ENCODE data around the gene PHF20.
"Not testable (repeated sequence)": the region's sequence is repeated elsewhere in the genome, so short reads cannot be mapped to it uniquely, and the experiment has no call there.

The PHF20 gene

GRCh38 chr20:35851659-35852058 lies 79.8 kb downstream of the PHF20 start:
- H3K79me2 ChIP-seq (ENCODE audit: control insufficient read depth, insufficient read depth, low read length, poor library complexity); H3K27me3 ChIP-seq (ENCODE audit: insufficient read depth, low read length); H3K14ac ChIP-seq (ENCODE audit: low read length); H4K12ac ChIP-seq (ENCODE audit: low read depth, low read length); H2AK5ac ChIP-seq (ENCODE audit: low read length); H3K36me3 ChIP-seq (ENCODE audit: control insufficient read depth in 1 of 2, insufficient read depth in 2 of 2, low read length in 2 of 2); H3K4me1 ChIP-seq (ENCODE audit: control insufficient read depth in 1 of 2, insufficient read depth in 2 of 2, low read length in 2 of 2); H2BK120ac ChIP-seq (ENCODE audit: insufficient read depth, low read length, poor library complexity); H3K18ac ChIP-seq (ENCODE audit: low read length); H3K9me3 ChIP-seq (ENCODE audit: insufficient read depth, low read depth, low read length); H2BK12ac ChIP-seq (ENCODE audit: low read length); H3K4me2 ChIP-seq (ENCODE audit: low read length); H4K8ac ChIP-seq (ENCODE audit: low read depth, low read length); DNase-seq; H2BK5ac ChIP-seq (ENCODE audit: low read depth, low read length, poor library complexity); H3K27ac ChIP-seq (ENCODE audit: low read depth, low read length); H3K23ac ChIP-seq (ENCODE audit: low read length); H3K4ac ChIP-seq (ENCODE audit: low read depth, low read length); H3K4me3 ChIP-seq (ENCODE audit: low read depth, low read length); H3K79me1 ChIP-seq (ENCODE audit: low read length); H2AFZ ChIP-seq (ENCODE audit: insufficient read depth, low read length, poor library complexity); H4K91ac ChIP-seq (ENCODE audit: low read depth, low read length); H3K9ac ChIP-seq (ENCODE audit: low read length): not testable (repeated sequence)
- WGBS (ENCODE audit: extremely low coverage, insufficient coverage, insufficient read length): no CpG with 5 or more reads among the region's 8 CpGs

GRCh38 chr20:35854713-35855348 lies 83.0 kb downstream of the PHF20 start:
- Histone ChIP-seq H3K23ac (ENCODE audit: low read length) (no peak overlapping the region), H3K18ac (ENCODE audit: low read length) (no peak overlapping the region), H3K4me3 (ENCODE audit: low read depth, low read length) (no peak overlapping the region), H3K36me3 (ENCODE audit: control insufficient read depth in 1 of 2, insufficient read depth in 2 of 2, low read length in 2 of 2) (peaks cover 0 to 3% of the 10 kb centered on the region in 2 experiments), H4K91ac (ENCODE audit: low read depth, low read length) (no peak overlapping the region), H4K12ac (ENCODE audit: low read depth, low read length) (no peak overlapping the region), H2AK5ac (ENCODE audit: low read length) (no peak overlapping the region), H3K9me3 (ENCODE audit: insufficient read depth, low read depth, low read length) (no peaks in the 10 kb centered on the region), H3K79me2 (ENCODE audit: control insufficient read depth, insufficient read depth, low read length, poor library complexity) (no peaks in the 10 kb centered on the region), H3K4ac (ENCODE audit: low read depth, low read length) (no peak overlapping the region), H3K4me1 (ENCODE audit: control insufficient read depth in 1 of 2, insufficient read depth in 2 of 2, low read length in 2 of 2) (peaks cover 10 to 11% of the 10 kb centered on the region in 2 experiments), H2BK5ac (ENCODE audit: low read depth, low read length, poor library complexity) (no peak overlapping the region), H3K79me1 (ENCODE audit: low read length) (peaks cover 4% of the 10 kb centered on the region), H4K8ac (ENCODE audit: low read depth, low read length) (no peak overlapping the region), H3K14ac (ENCODE audit: low read length) (no peak overlapping the region), H2AFZ (ENCODE audit: insufficient read depth, low read length, poor library complexity) (no peak overlapping the region), H3K4me2 (ENCODE audit: low read length) (no peak overlapping the region), H2BK12ac (ENCODE audit: low read length) (no peak overlapping the region), H3K27me3 (ENCODE audit: insufficient read depth, low read length) (no peaks in the 10 kb centered on the region), H2BK120ac (ENCODE audit: insufficient read depth, low read length, poor library complexity) (no peak overlapping the region), H3K9ac (ENCODE audit: low read length) (no peak overlapping the region), H3K27ac (ENCODE audit: low read depth, low read length) (peak overlapping the region; percentile 38)
- DNase-seq: peak; percentile 92 to 97
- no CpG with 5 or more reads among the region's 2 CpGs for WGBS (ENCODE audit: extremely low coverage, insufficient coverage, insufficient read length)

DNA sequence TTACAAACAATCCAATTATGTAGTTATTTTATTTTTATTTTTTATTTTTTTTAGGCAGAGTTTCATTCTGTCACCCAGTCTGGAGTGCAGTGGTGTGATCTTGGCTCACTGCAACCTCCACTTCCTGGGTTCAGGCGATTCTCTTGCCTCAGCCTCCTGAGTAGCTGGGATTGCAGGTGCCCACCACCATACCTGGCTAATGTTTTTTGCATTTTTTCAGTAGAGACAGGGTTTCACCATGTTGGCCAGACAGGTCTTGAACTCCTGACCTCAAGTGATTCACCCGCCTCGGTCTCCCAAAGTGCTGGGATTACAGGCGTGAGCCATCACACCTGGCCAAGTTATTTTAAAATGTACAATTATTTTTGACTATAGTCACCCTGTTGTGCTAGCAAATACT lies 83.8 kb downstream of the PHF20 start:
- not testable (repeated sequence) for H4K91ac ChIP-seq (ENCODE audit: low read depth, low read length); H3K36me3 ChIP-seq (ENCODE audit: control insufficient read depth in 1 of 2, insufficient read depth in 2 of 2, low read length in 2 of 2); H3K4ac ChIP-seq (ENCODE audit: low read depth, low read length); H4K12ac ChIP-seq (ENCODE audit: low read depth, low read length); H3K4me3 ChIP-seq (ENCODE audit: low read depth, low read length); H3K27ac ChIP-seq (ENCODE audit: low read depth, low read length); H3K9ac ChIP-seq (ENCODE audit: low read length); H3K9me3 ChIP-seq (ENCODE audit: insufficient read depth, low read depth, low read length); H3K14ac ChIP-seq (ENCODE audit: low read length); H3K79me2 ChIP-seq (ENCODE audit: control insufficient read depth, insufficient read depth, low read length, poor library complexity); H4K8ac ChIP-seq (ENCODE audit: low read depth, low read length); H3K27me3 ChIP-seq (ENCODE audit: insufficient read depth, low read length); H2BK5ac ChIP-seq (ENCODE audit: low read depth, low read length, poor library complexity); H3K4me2 ChIP-seq (ENCODE audit: low read length); H2BK12ac ChIP-seq (ENCODE audit: low read length); H3K23ac ChIP-seq (ENCODE audit: low read length); H3K79me1 ChIP-seq (ENCODE audit: low read length); H2AK5ac ChIP-seq (ENCODE audit: low read length); H3K18ac ChIP-seq (ENCODE audit: low read length); H2AFZ ChIP-seq (ENCODE audit: insufficient read depth, low read length, poor library complexity); H2BK120ac ChIP-seq (ENCODE audit: insufficient read depth, low read length, poor library complexity)
- DNase-seq: peak; percentile 53 to 75
- no CpG with 5 or more reads among the region's 4 CpGs for WGBS (ENCODE audit: extremely low coverage, insufficient coverage, insufficient read length)
- peaks cover 10 to 11% of the 10 kb centered on the region in 2 experiments for H3K4me1 ChIP-seq (ENCODE audit: control insufficient read depth in 1 of 2, insufficient read depth in 2 of 2, low read length in 2 of 2)

DNA sequence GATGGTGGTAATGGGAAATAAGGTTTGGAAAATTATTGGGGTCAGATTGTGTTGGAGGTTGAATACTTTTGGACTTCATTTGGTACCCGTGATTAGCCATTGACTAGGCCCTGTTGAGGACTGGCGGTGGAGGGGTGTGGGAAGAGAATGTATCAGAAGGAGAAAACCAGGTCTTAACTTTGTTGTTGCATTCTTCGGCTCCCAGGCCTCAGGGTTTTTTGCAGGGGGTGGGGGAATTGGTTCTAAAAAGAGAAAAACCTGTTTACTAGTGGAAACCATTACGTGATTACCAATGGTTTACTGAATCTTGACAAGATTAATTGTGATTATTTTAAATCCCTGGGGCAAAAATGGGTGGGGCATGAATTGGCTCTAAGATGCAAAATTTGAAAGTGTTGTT lies 85.1 kb downstream of the PHF20 start:
- Histone ChIP-seq H2AK5ac (ENCODE audit: low read length) (no peak overlapping the region), H4K8ac (ENCODE audit: low read depth, low read length) (no peak overlapping the region), H3K4me1 (ENCODE audit: control insufficient read depth in 1 of 2, insufficient read depth in 2 of 2, low read length in 2 of 2) (peaks cover 10 to 11% of the 10 kb centered on the region in 2 experiments), H4K91ac (ENCODE audit: low read depth, low read length) (no peak overlapping the region), H3K27me3 (ENCODE audit: insufficient read depth, low read length) (no peaks in the 10 kb centered on the region), H2BK12ac (ENCODE audit: low read length) (no peak overlapping the region), H4K12ac (ENCODE audit: low read depth, low read length) (no peak overlapping the region), H3K18ac (ENCODE audit: low read length) (no peak overlapping the region), H3K14ac (ENCODE audit: low read length) (no peak overlapping the region), H3K4me2 (ENCODE audit: low read length) (peak overlapping the region; percentile 19), H3K79me1 (ENCODE audit: low read length) (peaks cover 4% of the 10 kb centered on the region), H2BK5ac (ENCODE audit: low read depth, low read length, poor library complexity) (peak overlapping the region; percentile 52), H3K79me2 (ENCODE audit: control insufficient read depth, insufficient read depth, low read length, poor library complexity) (no peaks in the 10 kb centered on the region), H3K4me3 (ENCODE audit: low read depth, low read length) (no peak overlapping the region), H3K36me3 (ENCODE audit: control insufficient read depth in 1 of 2, insufficient read depth in 2 of 2, low read length in 2 of 2) (peaks cover 0 to 3% of the 10 kb centered on the region in 2 experiments), H3K27ac (ENCODE audit: low read depth, low read length) (peak overlapping the region; percentile 71), H3K4ac (ENCODE audit: low read depth, low read length) (peak overlapping the region; percentile 67), H3K9me3 (ENCODE audit: insufficient read depth, low read depth, low read length) (no peaks in the 10 kb centered on the region), H2AFZ (ENCODE audit: insufficient read depth, low read length, poor library complexity) (no peak overlapping the region), H3K23ac (ENCODE audit: low read length) (no peak overlapping the region), H3K9ac (ENCODE audit: low read length) (no peak overlapping the region), H2BK120ac (ENCODE audit: insufficient read depth, low read length, poor library complexity) (no peak overlapping the region)
- no CpG with 5 or more reads among the region's 4 CpGs for WGBS (ENCODE audit: extremely low coverage, insufficient coverage, insufficient read length)
- peak in 1 of 2 donors; percentile 45 for DNase-seq
